NCI-H2107 treated with DMSO at 0.1 percent for 48 hours (cell line): ENCODE results near the gene ATP6V0A4.
"Not testable (repeated sequence)": the region's sequence is repeated elsewhere in the genome, so short reads cannot be mapped to it uniquely, and the experiment has no call there.

ENCODE experiments used
- DNase-seq: peaks from one replicate; lab custom pipeline; 2025; ENCODE audit not compliant: unreplicated experiment; lab: John Stamatoyannopoulos, UW

Gene ATP6V0A4

DNA sequence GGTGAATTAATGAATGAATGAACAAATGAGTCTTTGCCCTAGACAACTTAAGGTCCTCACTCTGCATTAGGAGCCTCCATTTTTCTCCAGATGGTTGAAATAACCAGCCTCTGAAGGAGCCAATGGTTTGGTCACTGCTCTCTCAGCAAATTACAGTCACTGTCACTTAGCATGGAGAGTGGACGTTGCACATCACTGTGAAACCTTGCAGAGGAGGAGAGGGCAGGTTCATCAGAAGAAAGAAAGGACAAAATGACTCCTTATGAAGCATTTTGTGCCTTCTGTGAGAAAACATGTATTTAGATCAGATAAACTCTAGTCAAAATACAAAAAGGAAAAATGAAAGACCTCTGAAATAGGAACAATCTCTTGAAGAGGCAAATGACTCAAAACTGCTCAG lies 6.6 kb upstream of the ATP6V0A4 start:
- DNase-seq: no peak

DNA sequence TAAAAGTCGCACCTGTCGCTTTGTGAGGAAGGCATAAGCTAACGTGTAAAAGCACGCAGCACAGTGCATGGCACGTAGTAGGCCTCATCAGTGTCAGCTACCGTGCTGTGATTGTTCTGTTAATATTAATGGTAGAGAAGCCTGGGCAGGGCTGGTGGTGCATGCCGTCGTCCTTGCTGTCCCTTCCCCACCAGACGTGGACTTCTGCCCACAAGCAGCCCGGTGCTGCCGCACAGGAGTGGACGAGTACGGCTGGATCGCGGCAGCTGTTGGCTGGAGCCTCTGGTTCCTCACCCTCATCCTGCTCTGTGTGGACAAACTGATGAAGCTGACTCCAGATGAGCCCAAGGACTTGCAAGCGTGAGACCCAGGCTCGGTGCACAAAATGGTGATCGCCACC lies 4.7 kb upstream of the ATP6V0A4 start:
- no peak for DNase-seq

DNA sequence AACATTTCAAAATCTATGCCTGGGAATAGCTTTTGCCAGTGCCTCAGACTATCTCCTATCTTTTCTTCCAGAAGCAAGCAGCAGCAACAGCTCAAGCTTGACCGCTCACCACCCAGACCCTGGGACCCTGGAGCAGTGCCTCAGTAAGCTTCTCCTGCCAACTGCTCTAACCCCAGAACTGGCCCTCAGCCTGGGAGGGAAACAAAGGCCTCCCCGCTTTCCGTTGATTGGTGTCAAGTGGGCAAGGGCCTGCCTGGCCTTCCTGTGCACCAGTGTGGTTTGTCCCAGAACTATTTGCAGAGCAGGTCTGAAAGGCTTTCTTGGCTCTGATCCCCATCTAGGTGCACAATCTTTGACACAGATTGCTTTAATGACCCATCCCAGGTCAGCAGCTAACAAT lies 3.3 kb upstream of the ATP6V0A4 start:
- DNase-seq: no peak

DNA sequence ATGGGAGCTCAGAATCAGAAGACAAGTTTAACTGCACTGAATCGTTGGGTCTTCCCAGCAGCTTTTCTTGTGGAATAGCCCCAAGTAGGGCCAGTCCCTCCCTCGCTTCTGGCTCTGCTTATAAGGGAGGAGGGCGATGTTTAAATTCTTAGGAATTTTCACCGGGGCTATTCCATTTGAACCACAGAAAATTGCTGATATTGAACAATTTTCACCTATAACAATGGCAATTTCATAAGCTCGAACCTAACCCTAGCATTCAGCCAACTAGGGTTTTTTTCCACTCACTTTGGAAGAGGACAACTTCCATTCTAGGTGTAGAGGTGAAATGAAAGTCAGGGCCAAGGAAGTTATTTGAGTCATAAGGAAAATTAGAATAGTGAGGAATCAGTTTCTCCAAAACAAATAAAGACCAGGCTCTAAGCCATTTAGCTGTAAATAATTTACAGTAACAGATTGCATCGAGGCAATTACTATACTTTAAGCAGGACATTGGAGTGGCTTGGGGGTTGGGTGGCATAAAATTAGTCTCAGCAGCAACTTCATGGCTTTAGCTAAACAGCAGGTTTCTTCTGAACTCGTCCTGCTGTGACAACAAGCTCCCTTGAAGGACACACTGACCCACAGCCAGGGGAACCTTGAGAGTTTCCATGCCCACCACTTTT lies 1.5 kb upstream of the ATP6V0A4 start:
- DNase-seq: no peak

DNA sequence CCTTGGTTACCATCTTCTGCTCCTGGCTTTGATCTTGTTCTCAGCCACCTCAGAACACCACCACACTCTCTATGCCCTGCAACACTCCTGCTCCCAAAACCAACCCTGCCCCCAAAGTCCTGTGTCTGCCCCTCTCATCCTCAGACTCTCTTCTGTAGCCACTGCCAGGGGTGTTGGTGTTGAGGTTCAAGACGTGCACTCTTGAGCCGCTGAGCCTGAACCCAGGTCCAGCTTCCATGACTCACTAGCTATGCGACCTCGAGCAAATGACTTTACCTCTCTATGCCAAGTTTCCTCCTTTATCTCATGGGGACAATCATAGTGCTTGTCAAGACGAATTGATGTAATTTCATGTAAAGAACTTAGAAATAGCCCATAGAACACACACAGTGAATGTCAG lies 840 bp upstream of the ATP6V0A4 start:
- no peak for DNase-seq

DNA sequence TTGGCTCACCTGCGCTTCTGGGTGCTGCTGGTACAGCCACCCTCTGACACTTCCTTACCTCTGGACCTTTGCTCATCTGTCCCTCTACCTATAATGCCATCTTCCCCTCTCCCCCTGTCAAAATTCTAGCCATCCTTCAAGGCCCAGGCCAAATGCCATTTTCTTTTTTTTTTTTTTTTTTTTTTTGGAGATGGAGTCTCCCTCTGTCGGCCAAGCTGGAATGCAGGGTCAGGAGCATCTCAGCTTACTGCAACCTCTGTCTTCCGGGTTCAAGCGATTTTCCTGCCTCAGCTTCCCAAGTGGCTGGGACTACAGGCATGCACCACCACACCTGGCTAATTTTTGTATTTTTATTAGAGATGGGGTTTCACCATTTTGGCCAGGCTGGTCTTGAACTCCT lies 950 bp downstream of the ATP6V0A4 start:
- DNase-seq: not testable (repeated sequence)

DNA sequence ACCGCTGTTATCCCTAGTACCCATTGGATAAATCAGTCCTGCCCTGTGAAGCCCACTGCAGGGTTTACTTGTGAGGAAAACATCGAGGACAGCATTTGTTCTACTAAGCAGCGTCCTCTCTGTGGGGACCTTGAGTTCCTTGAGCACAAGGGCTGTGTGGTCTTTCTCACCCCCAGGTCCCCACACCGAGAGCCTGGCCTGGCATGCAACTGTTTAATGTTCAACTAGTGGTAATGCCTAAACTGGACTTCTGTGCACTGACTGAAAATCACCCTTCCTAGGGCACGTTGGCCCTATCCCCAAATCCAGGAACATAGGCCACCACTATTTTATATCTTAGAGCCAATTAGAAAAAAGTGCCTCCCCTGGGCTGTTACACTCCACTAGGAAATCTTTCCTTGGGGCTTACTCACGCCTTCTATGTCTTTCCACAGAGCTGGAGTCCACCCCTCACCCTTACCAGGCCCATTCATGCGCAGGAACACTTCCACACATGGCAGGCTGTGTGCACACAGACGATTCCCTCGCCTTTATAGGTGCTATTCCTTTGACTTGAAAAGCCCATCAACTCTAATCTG lies 1.9 kb downstream of the ATP6V0A4 start:
- DNase-seq: no peak

DNA sequence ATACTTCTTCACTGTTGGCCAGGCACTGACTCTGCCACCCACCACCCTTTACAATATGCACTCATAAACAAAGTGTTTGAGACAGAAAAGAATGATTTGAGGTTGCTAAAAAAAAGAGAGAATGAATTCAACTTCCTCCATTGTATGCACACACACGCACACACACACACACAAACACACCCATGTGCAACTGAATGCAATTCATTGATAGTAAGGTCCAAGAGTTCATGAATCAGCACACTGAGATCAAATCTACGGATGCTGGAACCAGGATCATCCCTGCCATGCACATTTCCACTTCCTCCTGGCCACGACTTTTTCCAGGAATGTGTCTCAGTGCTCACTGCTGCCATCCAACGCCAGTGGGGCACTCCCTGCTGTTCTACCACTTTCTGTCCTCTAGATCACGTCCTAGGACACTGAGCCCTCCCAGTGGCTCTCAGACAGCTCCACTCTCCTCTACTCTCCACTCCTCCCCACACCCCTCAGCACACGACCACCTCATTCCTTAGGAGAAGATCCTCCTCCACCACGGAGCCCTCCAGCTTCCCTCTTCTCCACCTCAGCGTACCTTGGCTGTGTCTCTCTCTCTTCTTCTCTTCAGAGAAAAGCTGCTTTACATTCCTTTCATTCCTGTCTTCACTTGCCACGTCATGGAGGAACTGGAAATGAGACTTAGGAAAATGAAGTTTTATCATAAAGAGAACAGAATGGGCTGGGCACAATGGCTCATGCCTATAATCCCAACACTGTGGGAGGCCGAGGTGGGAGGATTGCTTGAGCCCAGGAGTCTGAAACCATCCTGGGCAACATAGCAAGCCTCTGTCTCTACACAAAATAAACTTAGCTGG lies 12.2 kb downstream of the ATP6V0A4 start:
- no peak for DNase-seq

DNA sequence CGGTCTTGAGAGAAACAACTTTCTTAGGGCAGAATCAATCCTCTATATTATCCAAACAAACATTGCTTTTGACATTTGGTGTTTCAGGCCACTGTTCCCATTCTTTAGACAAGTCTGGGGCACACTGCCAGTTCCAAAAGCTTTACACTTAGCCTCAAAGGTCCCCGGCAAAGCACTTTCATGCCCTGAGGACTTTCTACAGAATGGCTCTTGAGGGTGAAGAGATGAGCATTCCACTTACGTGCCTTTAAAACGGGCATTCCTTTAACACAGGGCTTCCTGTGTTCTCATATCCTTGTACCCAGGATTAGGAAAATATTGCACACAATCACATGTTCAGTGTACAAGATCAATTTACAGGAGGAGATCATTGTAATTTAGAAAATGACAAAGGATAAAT lies 13.3 kb downstream of the ATP6V0A4 start:
- DNase-seq: no peak

DNA sequence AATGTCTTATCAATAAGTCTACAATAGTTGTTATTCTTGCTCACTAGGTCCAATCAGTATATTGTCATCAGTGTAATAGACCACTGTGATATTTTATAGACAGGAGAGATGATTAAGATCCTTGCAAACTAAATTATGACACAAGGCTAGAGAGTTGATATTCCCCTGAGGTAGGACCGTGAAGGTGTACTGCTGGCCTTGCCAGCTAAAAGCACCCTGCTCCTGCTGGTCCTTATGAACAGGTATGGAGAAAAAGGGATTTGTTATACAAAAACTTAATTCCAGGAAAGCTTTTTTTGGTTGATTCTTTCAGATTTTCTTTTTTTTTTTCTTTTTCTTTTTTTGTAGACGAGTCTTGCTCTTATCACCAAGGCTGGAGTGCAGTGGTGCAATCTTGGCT lies 17.0 kb downstream of the ATP6V0A4 start:
- DNase-seq: no peak

DNA sequence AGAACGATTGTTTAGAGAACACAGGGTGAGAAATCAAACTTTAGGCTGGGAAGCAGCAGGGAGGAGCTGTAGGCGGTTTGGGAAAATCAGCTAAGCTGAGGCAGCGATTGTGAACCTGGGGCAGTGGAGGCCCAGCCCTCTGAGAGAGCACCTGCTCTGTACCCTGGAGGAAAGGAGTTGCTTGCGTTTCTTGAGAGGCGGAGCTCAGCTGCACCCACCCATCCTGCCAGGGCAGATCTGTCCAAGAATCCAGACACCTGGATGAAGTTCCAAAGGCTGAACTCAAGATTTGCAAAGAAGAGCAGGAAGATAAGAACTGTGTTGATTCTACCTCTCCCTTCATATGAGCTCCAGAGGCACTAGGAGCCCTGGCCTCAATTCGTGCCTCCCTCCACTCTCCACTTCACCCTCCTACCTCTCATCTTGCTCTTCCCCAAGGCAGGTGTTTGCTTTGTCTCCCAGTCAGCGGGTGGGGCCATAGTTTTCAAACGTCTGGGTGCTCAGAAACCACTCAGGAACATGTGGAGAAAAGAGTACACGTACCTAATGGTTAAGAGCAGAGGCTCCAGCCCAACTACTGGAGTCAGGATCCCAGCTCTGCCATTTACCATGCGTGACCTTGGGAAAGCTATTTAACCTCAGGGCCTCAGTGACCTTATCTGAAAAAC lies 21.7 kb downstream of the ATP6V0A4 start:
- peak; percentile 98 for DNase-seq

DNA sequence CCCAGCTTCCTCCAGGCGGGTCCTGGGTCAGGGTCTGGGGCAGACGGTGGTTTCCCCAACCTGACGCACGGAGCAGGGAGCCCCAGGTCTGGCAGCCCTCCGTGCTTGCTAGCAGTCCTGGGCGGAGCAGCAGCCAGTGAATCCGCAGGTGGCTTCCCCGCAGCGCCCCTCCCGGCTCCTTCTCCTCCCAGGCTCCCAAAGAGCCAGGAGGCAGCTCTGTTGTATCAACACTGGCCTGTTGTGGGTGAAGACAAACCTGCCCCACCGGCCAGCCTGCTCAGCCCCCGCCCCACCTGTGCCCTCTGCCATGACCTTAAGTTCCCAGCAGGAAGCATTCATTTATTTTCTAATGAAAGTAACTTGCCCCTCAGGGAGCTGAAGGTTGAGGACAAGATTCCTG lies 24.2 kb downstream of the ATP6V0A4 start:
- no peak for DNase-seq

DNA sequence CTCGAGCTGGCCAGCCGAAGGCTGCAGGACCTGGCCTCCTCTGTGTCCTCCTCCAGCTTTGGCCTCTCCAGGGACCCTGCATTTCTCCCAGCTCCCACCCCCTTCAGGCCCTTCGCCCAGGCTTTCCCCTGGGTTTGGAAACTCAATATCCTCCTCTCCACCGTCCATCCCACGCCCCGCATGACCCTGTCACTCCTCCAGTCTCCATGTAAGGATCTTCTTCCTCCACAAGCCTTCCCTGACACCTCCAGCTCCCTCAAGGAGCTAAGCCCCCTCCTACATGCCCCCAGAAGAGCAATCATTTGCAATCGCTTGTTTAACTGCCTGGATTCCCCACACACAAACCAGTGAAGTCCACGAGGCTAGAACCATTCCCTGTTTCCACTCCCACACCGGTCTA lies 24.8 kb downstream of the ATP6V0A4 start:
- DNase-seq: no peak

DNA sequence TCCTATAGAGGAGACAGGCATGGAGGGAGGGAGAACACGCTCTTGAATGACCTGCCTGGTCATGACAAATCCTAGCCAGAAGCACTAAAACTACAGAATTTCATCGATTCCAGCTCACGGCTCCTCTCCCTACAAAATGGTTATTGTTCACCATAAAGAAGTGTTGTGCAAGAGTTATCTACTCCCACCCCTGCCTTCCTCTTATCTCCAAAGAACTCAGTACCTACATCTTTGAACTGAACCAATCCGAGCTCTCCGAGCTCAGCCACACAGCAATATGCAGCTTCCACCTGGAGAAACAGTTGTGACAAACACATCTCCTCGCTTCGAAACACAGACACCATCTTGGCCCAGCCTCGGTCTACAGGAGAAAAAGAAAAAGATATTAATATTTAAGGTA lies 27.1 kb downstream of the ATP6V0A4 start:
- no peak for DNase-seq

DNA sequence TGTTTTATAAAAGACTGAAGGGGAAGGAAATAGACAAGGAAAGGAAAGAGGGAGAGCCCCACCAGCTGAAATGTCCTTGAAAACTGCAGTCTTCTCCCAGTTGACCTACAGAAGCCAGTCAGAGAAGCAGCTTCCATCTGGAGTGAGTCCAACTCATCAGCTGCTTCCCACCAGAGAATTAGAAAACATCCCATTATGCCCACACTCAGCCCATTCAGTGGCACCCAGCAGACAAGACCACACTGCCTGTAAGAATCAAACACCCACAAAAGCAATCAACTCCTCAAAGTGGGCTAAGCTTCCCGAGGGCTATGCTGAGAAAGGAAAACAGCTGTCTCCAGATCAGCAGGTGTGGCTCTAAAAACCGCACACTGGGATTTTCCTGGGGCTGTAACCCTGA lies 29.8 kb downstream of the ATP6V0A4 start:
- DNase-seq: peak; percentile 93

DNA sequence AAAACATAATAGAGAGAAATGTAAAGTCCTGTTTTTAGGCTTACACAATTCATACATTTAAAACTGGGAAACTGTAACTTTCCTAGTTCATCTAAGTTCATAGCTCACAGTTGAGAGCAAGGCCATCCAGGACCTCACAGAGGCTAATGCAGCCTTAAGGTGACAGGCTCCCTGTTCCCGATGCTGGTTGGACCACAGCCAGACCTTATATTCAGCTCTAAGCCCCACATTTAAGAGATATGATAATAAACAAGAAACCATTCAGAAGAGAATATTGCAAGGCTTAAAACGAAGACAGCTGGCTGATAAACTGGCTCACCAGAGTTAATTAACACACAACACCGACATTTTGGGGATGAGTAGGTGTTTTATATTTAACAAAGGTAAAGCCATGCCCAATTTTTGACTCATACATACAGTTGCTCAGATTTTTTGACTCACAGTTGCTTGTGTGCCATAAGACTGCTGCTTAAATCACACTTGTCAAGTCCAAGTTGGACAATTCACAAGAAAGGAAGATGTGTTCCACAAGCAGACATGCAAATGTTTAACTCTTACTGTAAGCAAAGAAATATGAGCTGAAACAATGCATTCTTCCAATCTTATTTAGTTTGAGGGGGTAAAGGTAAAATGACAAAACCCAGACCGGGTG lies 41.3 kb downstream of the ATP6V0A4 start:
- DNase-seq: no peak

DNA sequence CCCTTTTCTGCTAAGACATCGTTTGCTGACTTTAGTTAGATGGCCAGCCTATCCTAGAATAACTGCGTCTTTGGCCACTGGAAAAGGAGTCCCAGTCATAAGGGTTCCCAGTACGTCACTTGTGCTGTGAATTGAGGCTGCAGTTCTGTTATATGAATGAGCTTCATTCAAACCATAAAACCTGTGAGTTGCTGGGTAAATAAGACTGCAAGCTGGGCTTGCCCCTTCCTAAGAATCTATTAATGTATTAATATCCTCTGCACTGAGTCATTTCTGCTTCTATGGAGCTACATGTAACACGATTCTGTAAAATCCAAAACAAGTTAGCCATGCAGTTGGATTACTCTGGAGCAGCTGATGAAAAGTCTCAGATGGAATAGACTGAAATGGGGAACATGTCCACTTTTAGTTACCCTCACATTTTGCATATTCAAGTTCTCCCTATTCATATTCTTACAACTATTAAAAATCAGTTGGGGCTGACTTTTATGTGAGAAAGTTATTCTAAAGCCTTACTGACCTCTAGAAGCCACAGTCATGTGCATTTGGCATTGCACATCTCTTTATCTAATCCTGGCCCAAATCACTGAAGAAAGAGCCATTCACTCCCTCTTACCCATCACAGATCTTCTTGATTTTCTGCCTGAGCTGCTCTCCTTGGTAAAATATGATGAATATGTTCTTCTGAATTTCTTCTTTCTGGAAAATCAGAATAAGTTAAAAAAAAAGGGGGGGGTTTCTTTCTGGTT lies 42.0 kb downstream of the ATP6V0A4 start:
- DNase-seq: no peak

DNA sequence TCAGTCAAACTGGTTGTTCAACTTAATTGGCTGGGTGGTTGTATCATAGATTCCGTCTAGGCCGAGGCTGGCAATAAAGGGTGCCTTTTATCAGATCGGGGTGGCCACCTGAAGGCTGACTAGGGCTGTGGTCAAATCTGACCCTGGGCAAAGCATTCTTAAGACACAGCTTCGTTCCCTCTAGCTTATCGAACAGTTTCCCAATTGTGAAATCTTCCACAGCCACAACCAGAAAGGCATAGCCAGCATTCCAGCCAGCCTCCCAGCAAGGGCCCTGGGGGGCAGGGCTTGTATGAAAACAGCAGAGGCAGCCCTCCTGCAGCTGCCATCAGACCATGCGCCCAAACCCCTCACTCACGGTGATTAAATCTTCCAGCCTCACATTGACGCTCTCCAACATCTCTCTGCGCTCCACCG lies 42.7 kb downstream of the ATP6V0A4 start:
- no peak for DNase-seq

DNA sequence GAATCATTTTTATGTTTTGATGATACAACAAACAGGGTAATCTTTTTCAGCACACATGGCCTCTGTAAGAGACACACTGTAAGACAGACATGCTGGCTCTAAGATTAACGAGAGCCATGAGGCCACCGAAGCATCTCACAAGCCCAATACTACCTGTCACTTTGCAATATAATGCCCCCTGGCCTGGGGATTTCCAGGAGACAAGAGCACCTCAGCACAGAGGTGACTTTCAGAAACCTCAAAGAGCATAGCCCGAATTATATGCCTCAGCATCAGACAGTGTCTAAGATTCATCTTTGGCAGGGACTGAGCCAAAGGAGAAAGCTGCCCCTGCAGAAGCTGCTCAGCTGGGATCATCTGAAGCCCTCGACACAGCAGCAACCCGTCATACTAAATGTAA lies 44.4 kb downstream of the ATP6V0A4 start:
- DNase-seq: no peak

DNA sequence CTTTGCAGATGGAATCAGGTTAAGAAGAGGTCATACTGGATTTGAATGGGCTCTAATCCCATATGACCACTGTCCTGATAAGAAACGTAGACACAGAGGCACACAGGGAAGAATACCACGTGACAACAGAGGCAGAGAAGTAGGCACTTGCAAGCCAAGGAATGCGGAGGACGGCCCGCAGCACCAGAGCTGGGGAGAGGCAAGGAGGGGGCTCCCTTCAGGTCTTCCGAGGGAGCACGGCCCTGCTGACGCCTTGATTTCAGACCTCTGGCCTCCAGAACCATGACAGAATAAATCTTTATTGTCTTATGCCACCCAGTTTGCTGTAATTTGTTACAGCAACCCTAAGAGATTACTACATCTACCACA lies 44.9 kb downstream of the ATP6V0A4 start:
- no peak for DNase-seq
